Stimulated activated CD8-positive, alpha-beta memory T cell treated with anti-CD3 and anti-CD28 coated beads, Interleukin-15, amount 100 ng/mL, for 24 hours (primary cell): ENCODE data around the gene ODAD4.
"Not testable (repeated sequence)": the region's sequence is repeated elsewhere in the genome, so short reads cannot be mapped to it uniquely, and the experiment has no call there.

ENCODE experiments used
- DNase-seq: peaks from one replicate; pipeline ENCODE4 v3.0.0-alpha.2; 2020; ENCODE audit warnings: low read depth

ODAD4 gene

GRCh38 chr17:42002175-42002791 lies 71.9 kb downstream of the ODAD4 start:
- no peak for DNase-seq

- no peak for DNase-seq
These were observed 72.4 kb downstream of the ODAD4 start for GRCh38 chr17:42002792-42003301.

- DNase-seq, result no peak
These were observed 74.7 kb downstream of the ODAD4 start for GRCh38 chr17:42005166-42005565.

DNA sequence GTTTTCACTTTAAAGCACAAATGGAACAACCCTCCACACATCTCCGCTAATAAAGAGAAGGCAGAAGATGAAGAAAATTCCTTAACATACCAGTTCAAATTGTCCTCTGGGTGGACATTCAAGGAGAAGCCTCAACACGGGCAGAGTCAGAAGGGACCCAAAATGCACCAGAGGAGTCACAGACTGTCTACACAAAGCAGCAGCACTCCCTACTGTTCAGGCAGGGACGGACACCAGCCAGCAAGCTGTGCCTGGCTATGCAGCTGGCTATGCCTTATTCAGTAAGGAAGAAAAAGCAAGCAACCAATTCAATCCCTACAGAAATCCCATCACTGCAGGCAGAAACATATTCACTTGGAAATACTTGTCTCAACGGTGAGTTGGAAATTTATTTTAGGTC lies 78.8 kb downstream of the ODAD4 start:
- no peak for DNase-seq

GRCh38 chr17:42010266-42010680 lies 79.9 kb downstream of the ODAD4 start:
- DNase-seq, result not testable (repeated sequence)

DNA sequence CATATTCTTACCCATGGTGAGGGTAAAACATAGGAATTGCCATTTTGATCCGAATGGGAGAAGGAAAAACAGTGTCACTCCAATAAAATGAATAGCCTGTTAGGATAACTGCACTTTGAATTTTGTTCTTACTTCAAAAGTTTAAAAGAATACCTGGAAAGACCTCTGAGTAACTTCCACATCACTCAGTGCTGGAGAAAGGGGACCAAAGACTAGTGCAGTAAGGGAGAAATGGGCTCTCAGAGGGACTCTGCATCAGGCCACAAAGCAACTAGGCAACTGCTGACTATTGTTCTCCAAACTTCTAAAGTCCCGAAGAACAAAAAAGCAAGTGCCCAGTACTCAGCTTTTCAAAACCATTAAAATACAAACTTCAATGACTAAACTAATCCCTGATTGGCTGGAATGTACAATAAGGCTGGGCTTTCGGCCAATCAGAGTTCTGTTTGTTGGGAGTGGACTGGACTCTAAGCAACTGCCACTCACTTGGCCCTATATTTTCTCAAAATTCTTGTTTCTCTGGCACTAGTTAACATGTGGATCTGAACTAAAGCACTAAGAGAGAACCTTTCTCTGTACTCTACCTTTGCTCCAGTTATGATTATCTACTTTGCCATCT lies 80.6 kb downstream of the ODAD4 start:
- DNase-seq, result no peak

DNA sequence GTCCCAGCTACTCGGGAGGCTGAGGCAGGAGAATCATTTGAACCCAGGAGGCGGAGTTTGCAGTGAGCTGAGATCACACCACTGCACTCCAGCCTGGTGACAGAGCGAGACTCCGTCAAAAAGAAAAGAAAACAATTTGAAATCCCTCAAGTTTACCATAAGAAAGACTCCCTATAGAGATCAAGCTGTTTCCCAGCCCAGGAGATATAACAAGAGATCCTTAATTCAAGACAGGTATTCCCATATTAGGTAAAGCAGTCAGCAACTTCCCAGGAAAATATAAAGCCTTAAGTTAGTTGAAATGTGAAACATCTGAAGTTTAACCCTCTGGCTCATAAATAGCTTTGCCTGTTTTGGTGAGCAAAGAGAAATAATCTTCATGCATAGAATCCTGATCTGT lies 81.9 kb downstream of the ODAD4 start:
- not testable (repeated sequence) for DNase-seq

GRCh38 chr17:42013740-42014139 lies 83.3 kb downstream of the ODAD4 start:
- DNase-seq, result not testable (repeated sequence)
